Chondrocyte (in vitro differentiated cells): Measurements from ENCODE around the gene PPP1R18. TPM values are rescaled to one million over a fixed set of nuclear protein-coding genes. Genes with fewer than 3 reads are reported as not detected.
A peak's percentile ranks its signal among the peaks of the same experiment; 100 is the strongest.

Experiments
- DNase-seq: peaks from one replicate; pipeline ENCODE4 v3.0.0; 2021; ENCODE audit warnings: mixed read lengths, low spot score
- H3K27ac Mint-ChIP-seq: one replicate; pipeline ENCODE4 v1.8.0; 2021; ENCODE audit warnings: mild to moderate bottlenecking, moderate library complexity, mixed read lengths; ENCODE audit not compliant: unreplicated experiment
- H3K27me3 Mint-ChIP-seq: 2 replicates; pipeline ENCODE4 v1.8.0; 2021; ENCODE audit warnings: low read depth, mixed read lengths
- H3K36me3 Mint-ChIP-seq: 2 replicates; pipeline ENCODE4 v1.8.0; 2021; ENCODE audit warnings: low read depth, mixed read lengths
- H3K4me1 Mint-ChIP-seq: 2 replicates; pipeline ENCODE4 v1.8.0; 2021; ENCODE audit warnings: low read depth, mild to moderate bottlenecking, mixed read lengths
- H3K4me3 Mint-ChIP-seq: one replicate; pipeline ENCODE4 v1.8.0; 2021; ENCODE audit warnings: mild to moderate bottlenecking, moderate library complexity, mixed read lengths; ENCODE audit not compliant: unreplicated experiment
- H3K9me3 Mint-ChIP-seq: 2 replicates; pipeline ENCODE4 v1.8.0; 2021; ENCODE audit warnings: low read depth, mixed read lengths
- total RNA-seq: library from RNA; stranded (reverse); gene quantifications from 3 replicates; pipeline ENCODE4 v1.2.1, GENCODE V29; 2021
- TF ChIP-seq, protein P1 (sequence below): fragments of 200-600 bp; sonication (generic); IDR thresholded peaks from 2 replicates; pipeline ENCODE4 v1.5.0; 2021; ENCODE audit warnings: antibody characterized with exemption, mild to moderate bottlenecking, moderate library complexity

PPP1R18 gene
- total RNA-seq, 1 donor from 2014 or later: 165 TPM

DNA sequence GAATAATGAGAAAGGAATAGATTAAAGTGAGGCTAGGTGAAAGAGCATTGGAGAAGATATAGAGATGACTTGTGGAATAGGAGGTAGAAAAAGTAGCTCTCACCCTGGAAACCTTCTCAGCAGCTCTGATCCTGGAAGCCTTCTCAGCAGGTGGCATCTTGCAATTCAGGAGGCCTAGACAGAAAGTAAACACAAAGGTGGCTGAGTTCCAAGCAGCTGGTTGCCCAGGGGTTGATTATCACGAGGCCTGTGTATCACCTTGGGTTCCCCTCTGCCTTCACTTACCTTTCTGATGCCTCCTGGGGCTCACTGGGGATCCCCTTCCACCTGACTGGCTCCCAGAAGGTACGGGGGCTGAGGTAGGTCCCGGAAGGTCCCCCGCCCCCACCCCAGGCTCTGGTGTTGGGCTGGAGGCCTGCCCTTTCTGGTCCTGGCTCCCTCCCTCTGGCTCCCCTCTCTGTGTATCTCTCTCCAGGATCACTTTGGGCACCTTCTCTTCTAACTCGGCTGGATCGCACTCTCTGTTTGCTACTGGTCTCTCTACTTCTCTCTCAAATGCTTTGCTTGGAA, 20.9 kb upstream of the PPP1R18 start:
- TF ChIP-seq, protein P1, sequence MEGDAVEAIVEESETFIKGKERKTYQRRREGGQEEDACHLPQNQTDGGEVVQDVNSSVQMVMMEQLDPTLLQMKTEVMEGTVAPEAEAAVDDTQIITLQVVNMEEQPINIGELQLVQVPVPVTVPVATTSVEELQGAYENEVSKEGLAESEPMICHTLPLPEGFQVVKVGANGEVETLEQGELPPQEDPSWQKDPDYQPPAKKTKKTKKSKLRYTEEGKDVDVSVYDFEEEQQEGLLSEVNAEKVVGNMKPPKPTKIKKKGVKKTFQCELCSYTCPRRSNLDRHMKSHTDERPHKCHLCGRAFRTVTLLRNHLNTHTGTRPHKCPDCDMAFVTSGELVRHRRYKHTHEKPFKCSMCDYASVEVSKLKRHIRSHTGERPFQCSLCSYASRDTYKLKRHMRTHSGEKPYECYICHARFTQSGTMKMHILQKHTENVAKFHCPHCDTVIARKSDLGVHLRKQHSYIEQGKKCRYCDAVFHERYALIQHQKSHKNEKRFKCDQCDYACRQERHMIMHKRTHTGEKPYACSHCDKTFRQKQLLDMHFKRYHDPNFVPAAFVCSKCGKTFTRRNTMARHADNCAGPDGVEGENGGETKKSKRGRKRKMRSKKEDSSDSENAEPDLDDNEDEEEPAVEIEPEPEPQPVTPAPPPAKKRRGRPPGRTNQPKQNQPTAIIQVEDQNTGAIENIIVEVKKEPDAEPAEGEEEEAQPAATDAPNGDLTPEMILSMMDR: no peak
- Mint-ChIP-seq H3K27ac (no peak overlapping the region), H3K4me1 (peaks cover 18% of the 10 kb centered on the region), H3K4me3 (no peak overlapping the region), H3K9me3 (no peaks in the 10 kb centered on the region), H3K36me3 (peaks cover 48% of the 10 kb centered on the region), H3K27me3 (no peaks in the 10 kb centered on the region)
- peak; percentile 42 for DNase-seq

DNA sequence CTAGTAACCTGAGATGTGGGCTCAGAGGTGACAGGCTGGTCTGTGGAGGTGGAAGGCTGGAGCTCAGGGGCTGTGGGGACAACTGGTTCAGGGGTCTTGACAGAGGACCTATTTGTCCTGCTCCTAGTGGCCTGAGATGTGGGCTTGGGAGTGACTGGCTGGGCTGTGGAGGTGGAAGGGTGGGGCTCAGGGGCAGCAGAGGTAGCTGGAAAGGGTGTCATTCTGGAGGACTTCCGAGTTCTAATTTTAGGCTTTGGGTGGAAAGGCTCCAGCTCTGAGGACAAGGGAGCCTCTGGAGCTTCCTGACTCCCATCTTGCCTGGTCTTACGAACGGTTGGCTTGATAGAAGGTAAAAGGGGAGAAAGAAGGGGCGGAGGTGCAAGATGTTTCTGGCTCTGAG, 19.2 kb upstream of the PPP1R18 start:
- Mint-ChIP-seq H3K4me1 (peaks cover 18% of the 10 kb centered on the region), H3K9me3 (no peaks in the 10 kb centered on the region), H3K4me3 (no peak overlapping the region), H3K27me3 (no peaks in the 10 kb centered on the region), H3K36me3 (peaks cover 35% of the 10 kb centered on the region), H3K27ac (no peak overlapping the region)
- TF ChIP-seq, protein P1: no peak
- peak; percentile 35 for DNase-seq

DNA sequence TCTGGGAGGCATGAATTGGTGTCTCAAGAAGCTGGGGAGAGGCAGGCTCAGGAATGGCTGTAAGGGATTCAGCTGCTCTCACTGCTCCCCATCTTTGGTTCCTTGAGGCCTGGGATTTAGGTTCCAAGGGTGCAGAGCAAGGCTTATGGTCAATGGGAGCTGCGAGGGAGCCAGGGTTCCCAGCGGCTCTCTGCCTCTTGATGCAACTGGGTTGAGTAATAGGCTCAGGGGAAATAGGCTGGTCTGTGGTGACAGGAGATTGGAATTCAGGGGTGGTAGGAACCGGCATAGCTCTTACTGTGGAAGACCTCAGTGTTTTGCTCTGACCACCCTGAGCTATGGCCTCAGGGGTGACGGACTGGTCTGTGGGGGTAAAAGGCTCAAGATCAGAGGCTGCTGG, 17.4 kb upstream of the PPP1R18 start:
- H3K4me3 Mint-ChIP-seq: no peak overlapping the region
- no peaks in the 10 kb centered on the region for H3K27me3 Mint-ChIP-seq
- H3K27ac Mint-ChIP-seq: no peak overlapping the region
- TF ChIP-seq, protein P1: no peak
- DNase-seq: peak; percentile 28
- no peaks in the 10 kb centered on the region for H3K9me3 Mint-ChIP-seq
- H3K36me3 Mint-ChIP-seq: peaks cover 32% of the 10 kb centered on the region
- H3K4me1 Mint-ChIP-seq: peaks cover 15% of the 10 kb centered on the region

DNA sequence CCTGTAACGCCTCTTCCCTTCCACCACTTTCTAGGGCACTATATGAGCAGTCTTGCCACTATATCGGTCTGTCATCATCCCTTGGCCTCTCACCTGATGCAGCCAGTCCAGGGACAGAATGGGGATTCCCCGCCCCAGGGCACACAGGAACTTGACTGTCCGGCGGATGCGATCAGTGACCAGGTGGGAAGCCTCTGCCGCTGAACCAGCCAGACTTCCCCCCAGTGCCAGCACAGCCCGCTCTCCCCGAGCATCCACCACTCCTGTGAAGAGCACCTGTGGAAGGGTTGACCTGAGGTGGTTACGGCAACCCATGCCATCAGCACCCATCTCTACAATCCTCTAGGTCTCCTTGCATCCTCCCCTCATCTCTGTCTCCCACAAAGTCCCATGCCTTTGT, 16.6 kb upstream of the PPP1R18 start:
- Mint-ChIP-seq H3K9me3 (no peaks in the 10 kb centered on the region), H3K27ac (no peak overlapping the region), H3K4me3 (no peak overlapping the region), H3K27me3 (no peaks in the 10 kb centered on the region), H3K4me1 (peaks cover 12% of the 10 kb centered on the region), H3K36me3 (peaks cover 31% of the 10 kb centered on the region)
- TF ChIP-seq, protein P1: no peak
- peak; percentile 75 for DNase-seq

DNA sequence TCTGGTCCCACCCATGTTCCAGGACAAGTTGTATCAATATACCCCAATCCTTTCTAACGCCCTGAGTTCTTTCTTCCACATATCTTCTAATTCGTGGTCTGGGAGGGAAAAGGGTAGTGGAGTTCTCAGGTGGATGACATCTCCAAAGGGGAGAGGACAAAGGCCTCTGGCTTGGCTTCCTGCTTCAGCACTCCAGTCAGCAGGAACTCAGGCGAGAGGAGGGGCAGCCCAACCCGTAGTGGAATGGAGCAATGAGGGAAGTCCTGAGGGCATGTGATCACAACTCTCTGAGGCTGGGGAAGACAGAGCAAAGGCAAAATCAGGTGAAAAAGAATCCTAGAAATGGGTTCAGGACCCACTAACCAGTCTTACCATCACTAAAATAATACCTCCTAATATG, 13.9 kb upstream of the PPP1R18 start:
- Mint-ChIP-seq H3K9me3 (no peaks in the 10 kb centered on the region), H3K4me1 (peaks cover 6% of the 10 kb centered on the region), H3K4me3 (no peak overlapping the region), H3K36me3 (peaks cover 22% of the 10 kb centered on the region), H3K27me3 (no peaks in the 10 kb centered on the region), H3K27ac (no peak overlapping the region)
- peak; percentile 24 for DNase-seq
- TF ChIP-seq, protein P1: no peak
